H1 (cell line): ENCODE data around the gene SPPL3.

Experiments used
- CTCF ChIP-seq, 3 experiments: IDR thresholded peaks; 1 replicate in 2 of 3; 2 replicates in 1 of 3; pipeline versions ENCODE4 v1.5.1 to v1.6.1; 2011; ENCODE audit warnings: low read length in 3 of 3, mild to moderate bottlenecking in 3 of 3, inconsistent platforms in 2 of 3, low read depth in 1 of 3, moderate library complexity in 1 of 3; ENCODE audit not compliant: insufficient read depth in 1 of 3; ENCODE audit errors: control extremely low read depth in 1 of 3
- EZH2 ChIP-seq: fragments of 200-600 bp; sonication (generic); IDR thresholded peaks from 2 replicates; pipeline ENCODE4 v1.7.1; 2012; ENCODE audit warnings: low read depth, mild to moderate bottlenecking, moderate library complexity, low read length, inconsistent platforms; ENCODE audit not compliant: severe bottlenecking
- FOSL1 ChIP-seq: IDR thresholded peaks from 2 replicates; pipeline ENCODE4 v1.6.1; 2011; ENCODE audit warnings: mild to moderate bottlenecking, low read depth, low read length, moderate library complexity; ENCODE audit not compliant: insufficient read depth
- GTF2F1 ChIP-seq: IDR thresholded peaks from 2 replicates; pipeline ENCODE4 v1.6.1; 2012; ENCODE audit warnings: low read depth, low read length, improper control_type of control experiment, borderline replicate concordance
- JUN ChIP-seq: IDR thresholded peaks from 2 replicates; pipeline ENCODE4 v1.6.1; 2011; ENCODE audit warnings: low read depth, mild to moderate bottlenecking, improper control_type of control experiment, low read length
- MAFK ChIP-seq: IDR thresholded peaks from 2 replicates; pipeline ENCODE4 v1.6.1; 2012; ENCODE audit warnings: low read depth, mild to moderate bottlenecking, improper control_type of control experiment, low read length
- RAD21 ChIP-seq, 2 experiments: IDR thresholded peaks in 1 of 2; conservative IDR thresholded peaks in 1 of 2; 2 replicates each; pipeline ENCODE4 v1.6.1; 2011; ENCODE audit warnings: low read depth in 2 of 2, low read length in 2 of 2, improper control_type of control experiment in 1 of 2, inconsistent platforms in 1 of 2, mild to moderate bottlenecking in 1 of 2, moderate library complexity in 1 of 2
- SIN3A ChIP-seq, 2 experiments: IDR thresholded peaks in 1 of 2; conservative IDR thresholded peaks in 1 of 2; 2 replicates each; pipeline ENCODE4 v1.6.1; 2011 to 2012; ENCODE audit warnings: low read length in 2 of 2, improper control_type of control experiment in 1 of 2, low read depth in 1 of 2, mild to moderate bottlenecking in 1 of 2
- SUZ12 ChIP-seq: fragments of 200-600 bp; sonication (generic); IDR thresholded peaks from 2 replicates; pipeline ENCODE4 v1.6.1; 2012; ENCODE audit warnings: mild to moderate bottlenecking, inconsistent platforms, low read length, moderate library complexity, mixed read lengths
- TBP ChIP-seq: IDR thresholded peaks from 2 replicates; pipeline ENCODE4 v1.6.1; 2011; ENCODE audit warnings: low read depth, low read length, improper control_type of control experiment
- ZNF274 ChIP-seq: IDR thresholded peaks from 2 replicates; pipeline ENCODE4 v1.7.0; 2012; ENCODE audit warnings: low read length, borderline replicate concordance; ENCODE audit errors: extremely low read depth

- no peak for TF ChIP-seq CTCF (IDR thresholded peaks at IDR 0.05; ENCODE audit: control extremely low read depth in 1 of 3, insufficient read depth in 1 of 3, low read depth in 1 of 3, low read length in 3 of 3)
- no peak for TF ChIP-seq RAD21 (IDR thresholded peaks at IDR 0.05 in 1 of 2, conservative IDR thresholded peaks at IDR 0.05 in 1 of 2; ENCODE audit: low read depth in 2 of 2, low read length in 2 of 2)
- TF ChIP-seq EZH2: no peak
- TF ChIP-seq SUZ12: no peak
- TF ChIP-seq FOSL1: no peak
- TF ChIP-seq GTF2F1: no peak
- no peak for TF ChIP-seq JUN
- no peak for TF ChIP-seq SIN3A (conservative IDR thresholded peaks at IDR 0.05 in 1 of 2, IDR thresholded peaks at IDR 0.05 in 1 of 2; ENCODE audit: low read depth in 1 of 2, low read length in 2 of 2)
- no peak for TF ChIP-seq MAFK
- TF ChIP-seq TBP: no peak
- TF ChIP-seq ZNF274: no peak
These were observed 51.0 kb downstream of the SPPL3 start for GRCh38 chr12:120853188-120853587.
